WTC11 (cell line): ENCODE results near the gene ARHGAP21. TPM values are rescaled to one million over a fixed set of nuclear protein-coding genes. Genes with fewer than 3 reads are reported as not detected.

Experiments used
- ATAC-seq: fragments of 200-7000 bp; cut with Tn5 transposase; 2 replicates; pipeline ENCODE4 v1.10.0; 2021; ENCODE audit warnings: mild to moderate bottlenecking, moderate library complexity
- CTCF ChIA-PET: fragments of 300-600 bp; sonication (Branson Sonifier 250); formaldehyde crosslinking; loops from one replicate; lab custom pipeline; 2021; ENCODE audit warnings: antibody characterized with exemption; lab: Charles Lee
- POLR2A ChIA-PET: fragments of 350-600 bp; sonication (Branson Sonifier 250); formaldehyde crosslinking; loops from one replicate; lab custom pipeline; 2021; ENCODE audit warnings: antibody characterized with exemption; lab: Charles Lee
- DNase-seq: peaks from one replicate; pipeline ENCODE4 v3.0.0; 2021; ENCODE audit warnings: low spot score
- H3K27ac Mint-ChIP-seq: 2 replicates; pipeline ENCODE4 v1.8.0; 2021; ENCODE audit warnings: mixed read lengths
- H3K27me3 Mint-ChIP-seq: 2 replicates; pipeline ENCODE4 v1.8.0; 2021; ENCODE audit warnings: low read depth, mild to moderate bottlenecking, moderate library complexity, mixed read lengths
- H3K36me3 Mint-ChIP-seq: 2 replicates; pipeline ENCODE4 v1.8.0; 2021; ENCODE audit warnings: mixed read lengths
- H3K4me1 Mint-ChIP-seq: 2 replicates; pipeline ENCODE4 v1.8.0; 2022; ENCODE audit warnings: mixed read lengths
- H3K4me3 Mint-ChIP-seq: 2 replicates; pipeline ENCODE4 v1.8.0; 2021; ENCODE audit warnings: mild to moderate bottlenecking, moderate library complexity, mixed read lengths
- H3K9me3 Mint-ChIP-seq: 2 replicates; pipeline ENCODE4 v1.8.0; 2021; ENCODE audit warnings: mixed read lengths
- ATF1 ChIP-seq: sonication (generic); formaldehyde crosslinking; IDR thresholded peaks from 2 replicates; pipeline ENCODE4 v1.8.1; 2023; ENCODE audit warnings: mild to moderate bottlenecking, moderate library complexity, missing genetic modification reagents
- CREM ChIP-seq: sonication (generic); formaldehyde crosslinking; IDR thresholded peaks from 2 replicates; pipeline ENCODE4 v1.8.1; 2022; ENCODE audit warnings: mild to moderate bottlenecking, missing genetic modification reagents, moderate library complexity
- FOXJ3 ChIP-seq: sonication (generic); formaldehyde crosslinking; IDR thresholded peaks from 2 replicates; pipeline ENCODE4 v1.9.0; 2021; ENCODE audit warnings: missing genetic modification reagents, mild to moderate bottlenecking, borderline replicate concordance
- GTF2I ChIP-seq: fragments of 250-450 bp; sonication (Bioruptor Pico); conservative IDR thresholded peaks from 2 replicates; pipeline ENCODE4 v1.4.0; 2021; ENCODE audit warnings: mild to moderate bottlenecking
- JAZF1 ChIP-seq: fragments of 250-450 bp; sonication (Bioruptor Pico); IDR thresholded peaks from 2 replicates; pipeline ENCODE4 v1.9.0; 2021; ENCODE audit warnings: moderate library complexity, mild to moderate bottlenecking, inconsistent platforms
- NFATC4 ChIP-seq: fragments of 250-450 bp; sonication (Bioruptor Pico); IDR thresholded peaks from 2 replicates; pipeline ENCODE4 v1.9.0; 2021; ENCODE audit warnings: mild to moderate bottlenecking
- NR2C2 ChIP-seq: sonication (generic); formaldehyde crosslinking; IDR thresholded peaks from 2 replicates; pipeline ENCODE4 v1.8.0; 2022; ENCODE audit warnings: mild to moderate bottlenecking, missing genetic modification reagents
- NR3C1 ChIP-seq: sonication (generic); formaldehyde crosslinking; conservative IDR thresholded peaks from 2 replicates; pipeline ENCODE4 v1.8.1; 2023; ENCODE audit warnings: low read depth, mild to moderate bottlenecking, missing genetic modification reagents
- TCF7 ChIP-seq: sonication (generic); formaldehyde crosslinking; IDR thresholded peaks from 2 replicates; pipeline ENCODE4 v1.8.0; 2022; ENCODE audit warnings: mild to moderate bottlenecking, low read depth, missing genetic modification reagents, moderate library complexity
- ZBTB21 ChIP-seq: sonication (generic); formaldehyde crosslinking; IDR thresholded peaks from 2 replicates; pipeline ENCODE4 v1.8.1; 2023; ENCODE audit warnings: mild to moderate bottlenecking, missing genetic modification reagents, borderline replicate concordance
- ZNF671 ChIP-seq: fragments of 250-450 bp; sonication (Bioruptor Pico); IDR thresholded peaks from 2 replicates; pipeline ENCODE4 v1.8.0; 2021; ENCODE audit warnings: mild to moderate bottlenecking
- total RNA-seq: library from RNA; stranded (reverse); gene quantifications from 3 replicates; pipeline ENCODE4 v1.2.3, GENCODE V29; 2021
- TF ChIP-seq, protein P1 (sequence below): fragments of 250-450 bp; sonication (Bioruptor Pico); IDR thresholded peaks from 2 replicates; pipeline ENCODE4 v1.8.0; 2021; ENCODE audit warnings: mild to moderate bottlenecking
- TF ChIP-seq, protein P2 (sequence below): sonication (generic); formaldehyde crosslinking; IDR thresholded peaks from 2 replicates; pipeline ENCODE4 v1.8.1; 2022; ENCODE audit warnings: mild to moderate bottlenecking, missing genetic modification reagents, moderate library complexity, borderline replicate concordance
- TF ChIP-seq, protein P3 (sequence below): sonication (generic); formaldehyde crosslinking; IDR thresholded peaks from 2 replicates; pipeline ENCODE4 v1.8.0; 2023; ENCODE audit warnings: missing genetic modification reagents
- TF ChIP-seq, protein P4 (sequence below): sonication (generic); formaldehyde crosslinking; IDR thresholded peaks from 2 replicates; pipeline ENCODE4 v1.8.0; 2023; ENCODE audit warnings: mild to moderate bottlenecking, missing genetic modification reagents
- TF ChIP-seq, protein P5 (sequence below): sonication (generic); formaldehyde crosslinking; IDR thresholded peaks from 2 replicates; pipeline ENCODE4 v1.8.1; 2022; ENCODE audit warnings: low read depth, missing genetic modification reagents, borderline replicate concordance
- TF ChIP-seq, protein P6 (sequence below): sonication (generic); formaldehyde crosslinking; IDR thresholded peaks from 2 replicates; pipeline ENCODE4 v1.8.0; 2022; ENCODE audit warnings: mild to moderate bottlenecking, missing genetic modification reagents
- TF ChIP-seq, protein P7 (sequence below): sonication (generic); formaldehyde crosslinking; IDR thresholded peaks from 2 replicates; pipeline ENCODE4 v1.8.1; 2023; ENCODE audit warnings: mild to moderate bottlenecking, missing genetic modification reagents, borderline replicate concordance
- TF ChIP-seq, protein P8 (sequence below): fragments of 250-450 bp; sonication (Bioruptor Pico); IDR thresholded peaks from 2 replicates; pipeline ENCODE4 v1.9.0; 2021; ENCODE audit warnings: mild to moderate bottlenecking

ARHGAP21 gene
- total RNA-seq, 1 experiment from 2014 or later = 33.8 TPM

DNA sequence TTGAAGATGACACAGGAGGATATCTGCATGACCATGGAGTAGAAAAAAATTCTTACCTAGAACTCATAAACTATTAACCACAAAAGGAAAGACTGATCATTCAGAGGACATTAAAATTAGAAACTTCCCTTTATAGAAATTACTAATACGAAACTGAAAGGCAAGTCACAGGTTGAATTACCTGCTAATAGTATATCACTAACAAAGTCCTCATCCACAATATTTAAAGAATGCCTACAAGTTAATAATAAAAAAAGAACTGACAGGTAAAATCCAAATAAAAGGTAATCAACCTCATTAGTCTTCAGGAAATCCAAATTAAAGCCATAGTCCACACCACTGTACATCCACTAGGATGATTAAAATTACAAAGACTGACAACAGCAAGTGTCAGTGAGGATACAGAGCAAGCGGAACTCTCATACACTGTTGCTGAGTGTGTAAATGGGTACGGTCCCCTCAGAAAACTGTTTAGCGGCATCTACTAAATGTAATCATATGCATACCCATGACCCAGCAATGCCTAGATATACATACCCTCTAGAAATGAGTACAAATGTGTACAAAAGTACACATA, 71.2 kb downstream of the ARHGAP21 start:
- POLR2A ChIA-PET = no interaction called here
- no peaks in the 10 kb centered on the region for H3K27me3 Mint-ChIP-seq
- DNase-seq = no peak
- H3K4me3 Mint-ChIP-seq = no peak overlapping the region
- no peak for ATAC-seq
- H3K9me3 Mint-ChIP-seq = peaks cover 4% of the 10 kb centered on the region
- H3K4me1 Mint-ChIP-seq = peaks cover 5% of the 10 kb centered on the region
- H3K36me3 Mint-ChIP-seq = peaks cover 13% of the 10 kb centered on the region
- CTCF ChIA-PET = no interaction called here
- H3K27ac Mint-ChIP-seq = no peak overlapping the region
- no peak for TF ChIP-seq TCF7
- TF ChIP-seq JAZF1 = no peak
- TF ChIP-seq, protein P1, sequence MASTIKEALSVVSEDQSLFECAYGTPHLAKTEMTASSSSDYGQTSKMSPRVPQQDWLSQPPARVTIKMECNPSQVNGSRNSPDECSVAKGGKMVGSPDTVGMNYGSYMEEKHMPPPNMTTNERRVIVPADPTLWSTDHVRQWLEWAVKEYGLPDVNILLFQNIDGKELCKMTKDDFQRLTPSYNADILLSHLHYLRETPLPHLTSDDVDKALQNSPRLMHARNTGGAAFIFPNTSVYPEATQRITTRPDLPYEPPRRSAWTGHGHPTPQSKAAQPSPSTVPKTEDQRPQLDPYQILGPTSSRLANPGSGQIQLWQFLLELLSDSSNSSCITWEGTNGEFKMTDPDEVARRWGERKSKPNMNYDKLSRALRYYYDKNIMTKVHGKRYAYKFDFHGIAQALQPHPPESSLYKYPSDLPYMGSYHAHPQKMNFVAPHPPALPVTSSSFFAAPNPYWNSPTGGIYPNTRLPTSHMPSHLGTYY (CRISPR knock-in tag) = no peak
- no peak for TF ChIP-seq CREM (CRISPR knock-in tag)
- TF ChIP-seq ZBTB21 (CRISPR knock-in tag) = no peak
- TF ChIP-seq, protein P2, sequence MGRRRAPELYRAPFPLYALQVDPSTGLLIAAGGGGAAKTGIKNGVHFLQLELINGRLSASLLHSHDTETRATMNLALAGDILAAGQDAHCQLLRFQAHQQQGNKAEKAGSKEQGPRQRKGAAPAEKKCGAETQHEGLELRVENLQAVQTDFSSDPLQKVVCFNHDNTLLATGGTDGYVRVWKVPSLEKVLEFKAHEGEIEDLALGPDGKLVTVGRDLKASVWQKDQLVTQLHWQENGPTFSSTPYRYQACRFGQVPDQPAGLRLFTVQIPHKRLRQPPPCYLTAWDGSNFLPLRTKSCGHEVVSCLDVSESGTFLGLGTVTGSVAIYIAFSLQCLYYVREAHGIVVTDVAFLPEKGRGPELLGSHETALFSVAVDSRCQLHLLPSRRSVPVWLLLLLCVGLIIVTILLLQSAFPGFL (CRISPR knock-in tag) = no peak
- no peak for TF ChIP-seq NR3C1 (CRISPR knock-in tag)
- TF ChIP-seq, protein P3, sequence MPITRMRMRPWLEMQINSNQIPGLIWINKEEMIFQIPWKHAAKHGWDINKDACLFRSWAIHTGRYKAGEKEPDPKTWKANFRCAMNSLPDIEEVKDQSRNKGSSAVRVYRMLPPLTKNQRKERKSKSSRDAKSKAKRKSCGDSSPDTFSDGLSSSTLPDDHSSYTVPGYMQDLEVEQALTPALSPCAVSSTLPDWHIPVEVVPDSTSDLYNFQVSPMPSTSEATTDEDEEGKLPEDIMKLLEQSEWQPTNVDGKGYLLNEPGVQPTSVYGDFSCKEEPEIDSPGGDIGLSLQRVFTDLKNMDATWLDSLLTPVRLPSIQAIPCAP (CRISPR knock-in tag) = no peak
- no peak for TF ChIP-seq NFATC4 (CRISPR knock-in tag)
- TF ChIP-seq, protein P4, sequence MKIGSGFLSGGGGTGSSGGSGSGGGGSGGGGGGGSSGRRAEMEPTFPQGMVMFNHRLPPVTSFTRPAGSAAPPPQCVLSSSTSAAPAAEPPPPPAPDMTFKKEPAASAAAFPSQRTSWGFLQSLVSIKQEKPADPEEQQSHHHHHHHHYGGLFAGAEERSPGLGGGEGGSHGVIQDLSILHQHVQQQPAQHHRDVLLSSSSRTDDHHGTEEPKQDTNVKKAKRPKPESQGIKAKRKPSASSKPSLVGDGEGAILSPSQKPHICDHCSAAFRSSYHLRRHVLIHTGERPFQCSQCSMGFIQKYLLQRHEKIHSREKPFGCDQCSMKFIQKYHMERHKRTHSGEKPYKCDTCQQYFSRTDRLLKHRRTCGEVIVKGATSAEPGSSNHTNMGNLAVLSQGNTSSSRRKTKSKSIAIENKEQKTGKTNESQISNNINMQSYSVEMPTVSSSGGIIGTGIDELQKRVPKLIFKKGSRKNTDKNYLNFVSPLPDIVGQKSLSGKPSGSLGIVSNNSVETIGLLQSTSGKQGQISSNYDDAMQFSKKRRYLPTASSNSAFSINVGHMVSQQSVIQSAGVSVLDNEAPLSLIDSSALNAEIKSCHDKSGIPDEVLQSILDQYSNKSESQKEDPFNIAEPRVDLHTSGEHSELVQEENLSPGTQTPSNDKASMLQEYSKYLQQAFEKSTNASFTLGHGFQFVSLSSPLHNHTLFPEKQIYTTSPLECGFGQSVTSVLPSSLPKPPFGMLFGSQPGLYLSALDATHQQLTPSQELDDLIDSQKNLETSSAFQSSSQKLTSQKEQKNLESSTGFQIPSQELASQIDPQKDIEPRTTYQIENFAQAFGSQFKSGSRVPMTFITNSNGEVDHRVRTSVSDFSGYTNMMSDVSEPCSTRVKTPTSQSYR (CRISPR knock-in tag) = no peak
- TF ChIP-seq GTF2I (CRISPR knock-in tag) = no peak
- TF ChIP-seq, protein P5, sequence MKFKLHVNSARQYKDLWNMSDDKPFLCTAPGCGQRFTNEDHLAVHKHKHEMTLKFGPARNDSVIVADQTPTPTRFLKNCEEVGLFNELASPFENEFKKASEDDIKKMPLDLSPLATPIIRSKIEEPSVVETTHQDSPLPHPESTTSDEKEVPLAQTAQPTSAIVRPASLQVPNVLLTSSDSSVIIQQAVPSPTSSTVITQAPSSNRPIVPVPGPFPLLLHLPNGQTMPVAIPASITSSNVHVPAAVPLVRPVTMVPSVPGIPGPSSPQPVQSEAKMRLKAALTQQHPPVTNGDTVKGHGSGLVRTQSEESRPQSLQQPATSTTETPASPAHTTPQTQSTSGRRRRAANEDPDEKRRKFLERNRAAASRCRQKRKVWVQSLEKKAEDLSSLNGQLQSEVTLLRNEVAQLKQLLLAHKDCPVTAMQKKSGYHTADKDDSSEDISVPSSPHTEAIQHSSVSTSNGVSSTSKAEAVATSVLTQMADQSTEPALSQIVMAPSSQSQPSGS (CRISPR knock-in tag) = no peak
- no peak for TF ChIP-seq ATF1 (CRISPR knock-in tag)
- TF ChIP-seq, protein P6, sequence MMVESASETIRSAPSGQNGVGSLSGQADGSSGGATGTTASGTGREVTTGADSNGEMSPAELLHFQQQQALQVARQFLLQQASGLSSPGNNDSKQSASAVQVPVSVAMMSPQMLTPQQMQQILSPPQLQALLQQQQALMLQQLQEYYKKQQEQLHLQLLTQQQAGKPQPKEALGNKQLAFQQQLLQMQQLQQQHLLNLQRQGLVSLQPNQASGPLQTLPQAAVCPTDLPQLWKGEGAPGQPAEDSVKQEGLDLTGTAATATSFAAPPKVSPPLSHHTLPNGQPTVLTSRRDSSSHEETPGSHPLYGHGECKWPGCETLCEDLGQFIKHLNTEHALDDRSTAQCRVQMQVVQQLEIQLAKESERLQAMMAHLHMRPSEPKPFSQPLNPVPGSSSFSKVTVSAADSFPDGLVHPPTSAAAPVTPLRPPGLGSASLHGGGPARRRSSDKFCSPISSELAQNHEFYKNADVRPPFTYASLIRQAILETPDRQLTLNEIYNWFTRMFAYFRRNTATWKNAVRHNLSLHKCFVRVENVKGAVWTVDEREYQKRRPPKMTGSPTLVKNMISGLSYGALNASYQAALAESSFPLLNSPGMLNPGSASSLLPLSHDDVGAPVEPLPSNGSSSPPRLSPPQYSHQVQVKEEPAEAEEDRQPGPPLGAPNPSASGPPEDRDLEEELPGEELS (CRISPR knock-in tag) = no peak
- TF ChIP-seq, protein P7, sequence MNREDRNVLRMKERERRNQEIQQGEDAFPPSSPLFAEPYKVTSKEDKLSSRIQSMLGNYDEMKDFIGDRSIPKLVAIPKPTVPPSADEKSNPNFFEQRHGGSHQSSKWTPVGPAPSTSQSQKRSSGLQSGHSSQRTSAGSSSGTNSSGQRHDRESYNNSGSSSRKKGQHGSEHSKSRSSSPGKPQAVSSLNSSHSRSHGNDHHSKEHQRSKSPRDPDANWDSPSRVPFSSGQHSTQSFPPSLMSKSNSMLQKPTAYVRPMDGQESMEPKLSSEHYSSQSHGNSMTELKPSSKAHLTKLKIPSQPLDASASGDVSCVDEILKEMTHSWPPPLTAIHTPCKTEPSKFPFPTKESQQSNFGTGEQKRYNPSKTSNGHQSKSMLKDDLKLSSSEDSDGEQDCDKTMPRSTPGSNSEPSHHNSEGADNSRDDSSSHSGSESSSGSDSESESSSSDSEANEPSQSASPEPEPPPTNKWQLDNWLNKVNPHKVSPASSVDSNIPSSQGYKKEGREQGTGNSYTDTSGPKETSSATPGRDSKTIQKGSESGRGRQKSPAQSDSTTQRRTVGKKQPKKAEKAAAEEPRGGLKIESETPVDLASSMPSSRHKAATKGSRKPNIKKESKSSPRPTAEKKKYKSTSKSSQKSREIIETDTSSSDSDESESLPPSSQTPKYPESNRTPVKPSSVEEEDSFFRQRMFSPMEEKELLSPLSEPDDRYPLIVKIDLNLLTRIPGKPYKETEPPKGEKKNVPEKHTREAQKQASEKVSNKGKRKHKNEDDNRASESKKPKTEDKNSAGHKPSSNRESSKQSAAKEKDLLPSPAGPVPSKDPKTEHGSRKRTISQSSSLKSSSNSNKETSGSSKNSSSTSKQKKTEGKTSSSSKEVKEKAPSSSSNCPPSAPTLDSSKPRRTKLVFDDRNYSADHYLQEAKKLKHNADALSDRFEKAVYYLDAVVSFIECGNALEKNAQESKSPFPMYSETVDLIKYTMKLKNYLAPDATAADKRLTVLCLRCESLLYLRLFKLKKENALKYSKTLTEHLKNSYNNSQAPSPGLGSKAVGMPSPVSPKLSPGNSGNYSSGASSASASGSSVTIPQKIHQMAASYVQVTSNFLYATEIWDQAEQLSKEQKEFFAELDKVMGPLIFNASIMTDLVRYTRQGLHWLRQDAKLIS (CRISPR knock-in tag) = no peak
- TF ChIP-seq, protein P8, sequence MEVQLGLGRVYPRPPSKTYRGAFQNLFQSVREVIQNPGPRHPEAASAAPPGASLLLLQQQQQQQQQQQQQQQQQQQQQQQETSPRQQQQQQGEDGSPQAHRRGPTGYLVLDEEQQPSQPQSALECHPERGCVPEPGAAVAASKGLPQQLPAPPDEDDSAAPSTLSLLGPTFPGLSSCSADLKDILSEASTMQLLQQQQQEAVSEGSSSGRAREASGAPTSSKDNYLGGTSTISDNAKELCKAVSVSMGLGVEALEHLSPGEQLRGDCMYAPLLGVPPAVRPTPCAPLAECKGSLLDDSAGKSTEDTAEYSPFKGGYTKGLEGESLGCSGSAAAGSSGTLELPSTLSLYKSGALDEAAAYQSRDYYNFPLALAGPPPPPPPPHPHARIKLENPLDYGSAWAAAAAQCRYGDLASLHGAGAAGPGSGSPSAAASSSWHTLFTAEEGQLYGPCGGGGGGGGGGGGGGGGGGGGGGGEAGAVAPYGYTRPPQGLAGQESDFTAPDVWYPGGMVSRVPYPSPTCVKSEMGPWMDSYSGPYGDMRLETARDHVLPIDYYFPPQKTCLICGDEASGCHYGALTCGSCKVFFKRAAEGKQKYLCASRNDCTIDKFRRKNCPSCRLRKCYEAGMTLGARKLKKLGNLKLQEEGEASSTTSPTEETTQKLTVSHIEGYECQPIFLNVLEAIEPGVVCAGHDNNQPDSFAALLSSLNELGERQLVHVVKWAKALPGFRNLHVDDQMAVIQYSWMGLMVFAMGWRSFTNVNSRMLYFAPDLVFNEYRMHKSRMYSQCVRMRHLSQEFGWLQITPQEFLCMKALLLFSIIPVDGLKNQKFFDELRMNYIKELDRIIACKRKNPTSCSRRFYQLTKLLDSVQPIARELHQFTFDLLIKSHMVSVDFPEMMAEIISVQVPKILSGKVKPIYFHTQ = no peak
- no peak for TF ChIP-seq ZNF671 (CRISPR knock-in tag)
- no peak for TF ChIP-seq FOXJ3 (CRISPR knock-in tag)
- TF ChIP-seq NR2C2 = no peak
